Measurements from ENCODE around the gene CASP2. TPM values are rescaled to one million over a fixed set of nuclear protein-coding genes. Genes with fewer than 3 reads are reported as not detected.

The CASP2 gene
- polyA plus RNA-seq, 3 donors: 7.9 to 30.2 (median 12.2) TPM

DNA sequence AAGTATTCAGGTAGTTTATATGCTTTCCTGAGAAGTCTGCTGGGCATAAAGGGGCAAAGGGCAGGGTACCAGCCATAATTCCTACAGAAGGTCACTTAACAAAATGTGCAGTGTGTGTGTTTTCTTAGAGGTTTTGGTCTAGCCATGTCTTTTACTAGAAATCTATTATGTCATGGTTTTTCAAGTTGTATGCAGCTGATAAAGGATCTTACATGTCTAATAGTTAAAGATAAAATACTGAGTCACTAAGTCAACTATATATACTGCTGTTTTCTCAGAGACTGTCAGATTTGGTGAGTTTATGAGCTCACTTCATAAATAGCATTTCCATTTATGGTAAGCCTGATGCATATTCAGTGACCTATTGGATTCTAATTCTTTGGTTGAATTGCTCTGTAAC is 7.7 kb downstream of the CASP2 start:
- intact Hi-C loops (cut with micrococcal nuclease): no loop called here
- peak overlapping the region in 1 of 2 donors; percentile 57 for H3K27ac ChIP-seq (ENCODE audit: low read depth in 1 of 2, low read length in 2 of 2)
- H2AFZ ChIP-seq (ENCODE audit: insufficient read depth, low read depth, low read length, poor library complexity, severe bottlenecking): no peak overlapping the region
- peaks cover 95% of the 10 kb centered on the region for H3K79me2 ChIP-seq (ENCODE audit: insufficient read depth, low read length)
- Mint-ChIP-seq H3K4me3 (no peak overlapping the region), H3K36me3 (peaks cover 65 to 92% of the 10 kb centered on the region in 2 donors), H3K27me3 (ENCODE audit: low read depth in 3 of 3) (no peaks in the 10 kb centered on the region), H3K27ac (peak overlapping the region in 6 of 7 donors; percentile 23 to 86 (median 64)), H3K4me1 (peaks cover 58% of the 10 kb centered on the region), H3K9me3 (peaks cover 0 to 3% (median 0%) of the 10 kb centered on the region in 7 donors)
- no peak overlapping the region for H3K4me3 ChIP-seq (replicated peaks in 1 of 3; ENCODE audit: low read depth in 2 of 3, low read length in 3 of 3)
- peaks cover 36 to 52% of the 10 kb centered on the region in 2 donors for H3K4me1 ChIP-seq (ENCODE audit: control insufficient read depth in 1 of 2, insufficient read depth in 2 of 2, low read length in 2 of 2)
- H3K27me3 ChIP-seq (ENCODE audit: control insufficient read depth in 2 of 2, insufficient read depth in 2 of 2, low read length in 2 of 2): no peaks in the 10 kb centered on the region
- TF ChIP-seq CTCF (IDR thresholded peaks at IDR 0.05): no peak
- no peak for DNase-seq
- no peaks in the 10 kb centered on the region for H4K20me1 ChIP-seq (ENCODE audit: insufficient read depth, low read length)
- no peaks in the 10 kb centered on the region for H3K9me3 ChIP-seq (replicated peaks in 1 of 2; ENCODE audit: control insufficient read depth in 1 of 2, insufficient read depth in 1 of 2, low read length in 2 of 2)
- no peak overlapping the region for H3K9ac ChIP-seq (ENCODE audit: insufficient read depth, low read length, poor library complexity, severe bottlenecking)
- H3K4me2 ChIP-seq (replicated peaks; ENCODE audit: extremely low read depth, low read length, poor library complexity, severe bottlenecking): no peak overlapping the region
- peaks cover 53 to 99% of the 10 kb centered on the region in 2 donors for H3K36me3 ChIP-seq (replicated peaks in 1 of 2; ENCODE audit: control insufficient read depth in 1 of 2, insufficient read depth in 2 of 2, low read length in 2 of 2)

DNA sequence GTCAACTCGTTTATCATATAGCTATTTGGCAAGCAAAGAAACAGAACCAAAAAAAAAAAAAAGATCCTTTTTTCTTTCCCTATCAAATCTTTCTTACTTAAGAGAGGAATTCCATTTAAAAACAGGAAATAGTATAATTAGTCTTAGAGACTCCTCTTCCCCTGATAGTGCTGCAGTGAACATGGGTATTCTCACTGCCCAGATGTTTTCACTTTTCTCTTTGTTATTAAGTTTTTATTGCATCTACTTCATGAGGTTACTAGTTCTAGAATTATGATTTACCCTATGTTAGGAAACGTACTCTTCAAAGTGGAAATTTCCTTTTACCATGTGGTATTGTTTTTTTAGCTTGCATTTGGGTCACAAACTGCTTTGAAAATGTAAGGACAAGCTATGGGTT is 8.5 kb downstream of the CASP2 start:
- H3K79me2 ChIP-seq (ENCODE audit: insufficient read depth, low read length): peaks cover 89% of the 10 kb centered on the region
- H3K27ac ChIP-seq (ENCODE audit: low read depth in 1 of 2, low read length in 2 of 2): peak overlapping the region in 1 of 2 donors; percentile 57
- peaks cover 64 to 94% of the 10 kb centered on the region in 2 donors for H3K36me3 Mint-ChIP-seq
- no CpG with 5 or more reads among the region's 2 CpGs for WGBS (ENCODE audit: insufficient coverage)
- no peak for DNase-seq
- H3K4me3 Mint-ChIP-seq: no peak overlapping the region
- no peaks in the 10 kb centered on the region for H4K20me1 ChIP-seq (ENCODE audit: insufficient read depth, low read length)
- H3K27me3 ChIP-seq (ENCODE audit: control insufficient read depth in 2 of 2, insufficient read depth in 2 of 2, low read length in 2 of 2): no peaks in the 10 kb centered on the region
- H3K9me3 Mint-ChIP-seq: peaks cover 0 to 3% (median 0%) of the 10 kb centered on the region in 7 donors
- H3K27ac Mint-ChIP-seq: peak overlapping the region in 4 of 7 donors; percentile 19 to 86 (median 40)
- TF ChIP-seq CTCF (IDR thresholded peaks at IDR 0.05): no peak
- intact Hi-C loops (cut with micrococcal nuclease): no loop called here
- H3K4me1 ChIP-seq (ENCODE audit: control insufficient read depth in 1 of 2, insufficient read depth in 2 of 2, low read length in 2 of 2): peaks cover 38 to 59% of the 10 kb centered on the region in 2 donors
- no peak overlapping the region for H2AFZ ChIP-seq (ENCODE audit: insufficient read depth, low read depth, low read length, poor library complexity, severe bottlenecking)
- no peak overlapping the region for H3K9ac ChIP-seq (ENCODE audit: insufficient read depth, low read length, poor library complexity, severe bottlenecking)
- no peaks in the 10 kb centered on the region for H3K27me3 Mint-ChIP-seq (ENCODE audit: low read depth in 3 of 3)
- no peak overlapping the region for H3K4me2 ChIP-seq (replicated peaks; ENCODE audit: extremely low read depth, low read length, poor library complexity, severe bottlenecking)
- H3K36me3 ChIP-seq (replicated peaks in 1 of 2; ENCODE audit: control insufficient read depth in 1 of 2, insufficient read depth in 2 of 2, low read length in 2 of 2): peaks cover 53 to 97% of the 10 kb centered on the region in 2 donors
- no peaks in the 10 kb centered on the region for H3K9me3 ChIP-seq (replicated peaks in 1 of 2; ENCODE audit: control insufficient read depth in 1 of 2, insufficient read depth in 1 of 2, low read length in 2 of 2)
- H3K4me3 ChIP-seq (replicated peaks in 1 of 3; ENCODE audit: low read depth in 2 of 3, low read length in 3 of 3): peak overlapping the region in 1 of 3 experiments; percentile 6
- H3K4me1 Mint-ChIP-seq: peaks cover 58% of the 10 kb centered on the region

Measured in CD14-positive monocyte (primary cell).